Astrocyte (in vitro differentiated cells and primary cell): ENCODE measurements around the gene CD82. TPM values are rescaled to one million over a fixed set of nuclear protein-coding genes. Genes with fewer than 3 reads are reported as not detected.

Experiments used
- DNase-seq: peaks from one replicate; pipeline ENCODE4 v3.0.0-alpha.2; 2010; ENCODE audit warnings: low read depth
- FAIRE-seq: peaks from 2 replicates; lab custom pipeline; 2011; peaks lifted over from hg19 to GRCh38; lab: Jason Lieb, UNC
- H2AFZ ChIP-seq: 2 replicates; pipeline ENCODE4 v1.6.0; 2012; ENCODE audit warnings: low read depth, low read length, inconsistent platforms
- H3K27ac ChIP-seq: 2 replicates; pipeline ENCODE4 v1.5.1; 2011; ENCODE audit warnings: low read depth, low read length, inconsistent platforms
- H3K27me3 ChIP-seq: 2 replicates; pipeline ENCODE4 v1.6.0; 2011; ENCODE audit warnings: low read length, inconsistent platforms; ENCODE audit not compliant: insufficient read depth
- H3K36me3 ChIP-seq: 2 replicates; pipeline ENCODE4 v1.5.1; 2011; ENCODE audit warnings: low read length, inconsistent platforms; ENCODE audit not compliant: insufficient read depth
- H3K4me1 ChIP-seq: 2 replicates; pipeline ENCODE4 v1.5.1; 2011; ENCODE audit warnings: low read length, inconsistent platforms; ENCODE audit not compliant: insufficient read depth
- H3K4me2 ChIP-seq: 2 replicates; pipeline ENCODE4 v1.6.0; 2012; ENCODE audit warnings: low read length, inconsistent platforms
- H3K4me3 ChIP-seq: 2 replicates; pipeline ENCODE4 v1.5.1; 2011; ENCODE audit warnings: low read depth, mild to moderate bottlenecking, low read length, inconsistent platforms; ENCODE audit not compliant: insufficient read depth
- H3K79me2 ChIP-seq: 2 replicates; pipeline ENCODE4 v1.6.0; 2012; ENCODE audit warnings: mild to moderate bottlenecking, low read length, inconsistent platforms; ENCODE audit not compliant: insufficient read depth
- H3K9ac ChIP-seq: 2 replicates; pipeline ENCODE4 v1.6.0; 2012; ENCODE audit warnings: mild to moderate bottlenecking, low read length, inconsistent platforms
- H3K9me3 ChIP-seq: 2 replicates; pipeline ENCODE4 v1.5.1; 2012; ENCODE audit warnings: low read depth, mild to moderate bottlenecking, low read length, inconsistent platforms; ENCODE audit not compliant: insufficient read depth
- H4K20me1 ChIP-seq: 2 replicates; pipeline ENCODE4 v1.6.0; 2012; ENCODE audit warnings: low read length, inconsistent platforms; ENCODE audit not compliant: insufficient read depth
- H3K27ac Mint-ChIP-seq: one replicate; pipeline ENCODE4 v1.8.0; 2021; ENCODE audit warnings: mild to moderate bottlenecking, mixed read lengths; ENCODE audit not compliant: unreplicated experiment
- H3K27me3 Mint-ChIP-seq: one replicate; pipeline ENCODE4 v1.8.0; 2021; ENCODE audit warnings: low read depth, mixed read lengths; ENCODE audit not compliant: unreplicated experiment
- H3K36me3 Mint-ChIP-seq: one replicate; pipeline ENCODE4 v1.8.0; 2021; ENCODE audit warnings: low read depth, mixed read lengths; ENCODE audit not compliant: unreplicated experiment
- H3K4me1 Mint-ChIP-seq: one replicate; pipeline ENCODE4 v1.8.0; 2021; ENCODE audit warnings: low read depth, mixed read lengths; ENCODE audit not compliant: unreplicated experiment
- H3K4me3 Mint-ChIP-seq: one replicate; pipeline ENCODE4 v1.8.0; 2021; ENCODE audit warnings: mild to moderate bottlenecking, moderate library complexity, mixed read lengths; ENCODE audit not compliant: unreplicated experiment
- H3K9me3 Mint-ChIP-seq: one replicate; pipeline ENCODE4 v1.8.0; 2021; ENCODE audit warnings: mild to moderate bottlenecking, mixed read lengths; ENCODE audit not compliant: unreplicated experiment
- CTCF ChIP-seq: IDR thresholded peaks from 2 replicates; pipeline ENCODE4 v1.5.1; 2011; ENCODE audit warnings: low read depth, mild to moderate bottlenecking, inconsistent platforms, low read length, moderate library complexity; ENCODE audit not compliant: insufficient read depth
- EZH2 ChIP-seq: IDR thresholded peaks from 2 replicates; pipeline ENCODE4 v1.6.1; 2012; ENCODE audit warnings: mild to moderate bottlenecking, low read length, inconsistent platforms; ENCODE audit not compliant: insufficient read depth
- total RNA-seq: library from RNA; stranded (reverse); gene quantifications from 2 replicates; pipeline ENCODE4 v1.2.1, GENCODE V29; 2021

Gene CD82
- total RNA-seq, 1 donor from 2014 or later, result 74.5 TPM

DNA sequence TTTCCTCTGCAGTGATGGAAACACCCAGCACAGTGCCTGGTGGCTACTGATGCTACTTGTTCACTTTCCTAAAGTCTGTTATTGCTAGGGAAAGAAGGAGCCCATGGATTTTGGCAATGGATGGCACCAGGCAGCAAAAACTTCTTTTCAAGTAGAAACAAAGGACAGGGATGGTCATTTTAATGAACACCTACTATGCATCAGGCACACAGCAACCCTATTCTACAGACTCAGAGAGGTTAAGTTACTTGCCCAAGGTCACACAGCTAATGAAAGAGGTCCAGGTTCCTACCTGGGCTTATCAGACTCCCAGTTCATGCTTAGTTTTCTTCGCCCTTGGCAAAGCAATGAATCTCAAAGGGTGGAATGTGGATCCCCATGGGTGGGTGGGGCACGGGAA, 36.9 kb upstream of the CD82 start:
- Histone ChIP-seq H3K9me3 (no peaks in the 10 kb centered on the region), H3K27me3 (peaks cover 7% of the 10 kb centered on the region), H3K4me3 (no peak overlapping the region), H3K79me2 (no peaks in the 10 kb centered on the region), H3K9ac (no peak overlapping the region), H4K20me1 (no peaks in the 10 kb centered on the region), H3K4me2 (no peak overlapping the region), H2AFZ (no peak overlapping the region), H3K27ac (no peak overlapping the region), H3K4me1 (no peaks in the 10 kb centered on the region), H3K36me3 (no peaks in the 10 kb centered on the region)
- H3K4me3 Mint-ChIP-seq, result no peak overlapping the region
- no peaks in the 10 kb centered on the region for H3K36me3 Mint-ChIP-seq
- peaks cover 15% of the 10 kb centered on the region for H3K4me1 Mint-ChIP-seq
- FAIRE-seq (no peak), DNase-seq (no peak)
- no peak overlapping the region for H3K27ac Mint-ChIP-seq
- H3K9me3 Mint-ChIP-seq, result no peaks in the 10 kb centered on the region
- H3K27me3 Mint-ChIP-seq, result peaks cover 12% of the 10 kb centered on the region
- no peak for TF ChIP-seq CTCF

- Histone ChIP-seq H3K9me3 (peaks cover 3% of the 10 kb centered on the region), H3K79me2 (no peaks in the 10 kb centered on the region), H3K4me1 (no peaks in the 10 kb centered on the region), H3K4me3 (no peak overlapping the region), H3K27ac (no peak overlapping the region), H3K4me2 (no peak overlapping the region), H2AFZ (no peak overlapping the region), H3K9ac (no peak overlapping the region), H3K27me3 (peaks cover 7% of the 10 kb centered on the region), H3K36me3 (no peaks in the 10 kb centered on the region), H4K20me1 (no peaks in the 10 kb centered on the region)
- peaks cover 6% of the 10 kb centered on the region for H3K4me1 Mint-ChIP-seq
- TF ChIP-seq CTCF (no peak), EZH2 (no peak)
- H3K27ac Mint-ChIP-seq, result no peak overlapping the region
- no peaks in the 10 kb centered on the region for H3K36me3 Mint-ChIP-seq
- DNase-seq (no peak), FAIRE-seq (no peak)
- peaks cover 19% of the 10 kb centered on the region for H3K27me3 Mint-ChIP-seq
- H3K9me3 Mint-ChIP-seq, result peaks cover 2% of the 10 kb centered on the region
- H3K4me3 Mint-ChIP-seq, result no peak overlapping the region
Observed at GRCh38 chr11:44529895-44530412, 35.5 kb upstream of the CD82 start.

DNA sequence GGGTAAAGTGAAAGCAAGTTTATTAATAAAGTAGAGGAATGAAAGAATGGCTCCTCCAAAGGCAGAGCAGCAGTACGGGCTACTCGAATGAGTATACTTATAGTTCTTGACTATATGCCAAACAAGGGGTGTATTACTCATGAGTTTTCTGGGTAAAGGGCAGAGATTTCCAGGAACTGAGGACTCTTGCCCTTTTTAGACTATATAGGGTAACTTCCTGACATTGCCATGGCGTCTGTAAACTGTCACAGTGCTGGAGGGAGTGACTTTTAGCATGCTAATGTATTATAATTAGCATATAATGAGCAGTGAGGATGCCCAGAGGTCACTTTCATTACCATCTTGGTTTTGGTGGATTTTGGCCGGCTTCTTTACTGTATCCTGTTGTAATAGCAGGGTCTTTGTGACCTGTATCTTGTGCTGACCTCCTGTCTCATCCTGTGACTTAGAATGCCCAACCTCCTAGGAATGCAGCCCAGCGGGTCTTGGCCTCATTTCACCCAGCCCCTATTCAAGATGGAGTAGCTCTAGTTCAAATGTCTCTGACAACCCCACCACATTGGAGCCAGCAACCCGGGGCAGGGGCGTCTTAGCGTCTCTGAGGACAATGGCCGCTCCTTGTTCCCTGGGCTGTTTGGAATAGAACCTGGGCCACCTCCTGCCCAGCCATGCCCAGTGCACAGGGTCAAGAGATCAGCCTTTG, 34.9 kb upstream of the CD82 start:
- DNase-seq (peak; percentile 34), FAIRE-seq (no peak)
- no peak overlapping the region for H3K27ac ChIP-seq
- H4K20me1 ChIP-seq, result no peaks in the 10 kb centered on the region
- H3K4me3 ChIP-seq, result no peak overlapping the region
- H2AFZ ChIP-seq, result no peak overlapping the region
- H3K36me3 ChIP-seq, result no peaks in the 10 kb centered on the region
- H3K27ac Mint-ChIP-seq, result no peak overlapping the region
- peaks cover 2% of the 10 kb centered on the region for H3K9me3 Mint-ChIP-seq
- TF ChIP-seq CTCF (no peak), EZH2 (no peak)
- peaks cover 3% of the 10 kb centered on the region for H3K9me3 ChIP-seq
- peaks cover 5% of the 10 kb centered on the region for H3K4me1 Mint-ChIP-seq
- peaks cover 7% of the 10 kb centered on the region for H3K27me3 ChIP-seq
- no peak overlapping the region for H3K9ac ChIP-seq
- no peaks in the 10 kb centered on the region for H3K79me2 ChIP-seq
- no peaks in the 10 kb centered on the region for H3K36me3 Mint-ChIP-seq
- H3K4me1 ChIP-seq, result no peaks in the 10 kb centered on the region
- H3K4me2 ChIP-seq, result no peak overlapping the region
- H3K27me3 Mint-ChIP-seq, result peaks cover 22% of the 10 kb centered on the region
- H3K4me3 Mint-ChIP-seq, result no peak overlapping the region
